Measurements from ENCODE around the gene TOP1. TPM values are rescaled to one million over a fixed set of nuclear protein-coding genes. Genes with fewer than 3 reads are reported as not detected.

Gene TOP1
- total RNA-seq, 1 experiment from 2014 or later = 129 TPM

DNA sequence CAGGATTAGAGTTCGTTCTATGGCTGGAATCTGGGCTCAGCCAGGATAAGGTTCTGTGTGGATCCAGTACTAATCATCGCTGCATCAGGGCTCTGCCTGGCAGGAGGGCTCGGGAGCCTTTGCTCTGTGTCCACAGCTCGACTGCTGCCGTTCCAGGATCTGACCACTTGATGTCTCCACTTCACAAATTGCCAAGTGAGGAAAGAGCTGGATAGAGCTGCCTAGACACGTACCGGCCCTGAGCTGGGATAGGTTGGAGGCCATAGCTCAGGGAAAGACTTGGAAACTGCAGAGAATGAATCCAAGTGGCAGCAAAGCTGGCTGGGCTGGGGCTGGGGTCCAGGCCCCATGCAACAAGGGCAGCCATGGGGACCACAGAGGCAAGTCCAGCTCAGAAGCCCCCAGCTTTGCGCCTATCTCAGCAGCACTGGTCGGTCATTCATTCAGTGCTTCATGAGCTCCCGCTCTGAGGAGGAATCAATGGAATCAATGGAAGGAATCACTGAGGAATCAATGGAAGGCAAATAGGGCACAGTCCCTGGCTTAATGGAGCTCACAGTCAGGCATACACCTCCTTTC is 38.0 kb upstream of the TOP1 start:
- Mint-ChIP-seq H3K9me3 (ENCODE audit: low read depth, unreplicated experiment) (no peaks in the 10 kb centered on the region), H3K36me3 (ENCODE audit: insufficient read depth, unreplicated experiment) (no peaks in the 10 kb centered on the region), H3K27ac (ENCODE audit: unreplicated experiment) (peak overlapping the region; percentile 70), H3K4me1 (ENCODE audit: low read depth, unreplicated experiment) (peaks cover 18% of the 10 kb centered on the region), H3K4me3 (ENCODE audit: low read depth, unreplicated experiment) (no peak overlapping the region), H3K27me3 (ENCODE audit: unreplicated experiment) (no peaks in the 10 kb centered on the region)
- DNase-seq = peak; percentile 91
- no TSS peak for BruUV-seq (replicated peaks)
- intact Hi-C loops (cut with micrococcal nuclease; ENCODE audit: unreplicated experiment) = loop anchor here (1.0 to 5.0 kb wide), 3 partner anchors 42 to 105 kb away; no protein-coding TSS in a partner anchor
- TF ChIP-seq, protein P1, sequence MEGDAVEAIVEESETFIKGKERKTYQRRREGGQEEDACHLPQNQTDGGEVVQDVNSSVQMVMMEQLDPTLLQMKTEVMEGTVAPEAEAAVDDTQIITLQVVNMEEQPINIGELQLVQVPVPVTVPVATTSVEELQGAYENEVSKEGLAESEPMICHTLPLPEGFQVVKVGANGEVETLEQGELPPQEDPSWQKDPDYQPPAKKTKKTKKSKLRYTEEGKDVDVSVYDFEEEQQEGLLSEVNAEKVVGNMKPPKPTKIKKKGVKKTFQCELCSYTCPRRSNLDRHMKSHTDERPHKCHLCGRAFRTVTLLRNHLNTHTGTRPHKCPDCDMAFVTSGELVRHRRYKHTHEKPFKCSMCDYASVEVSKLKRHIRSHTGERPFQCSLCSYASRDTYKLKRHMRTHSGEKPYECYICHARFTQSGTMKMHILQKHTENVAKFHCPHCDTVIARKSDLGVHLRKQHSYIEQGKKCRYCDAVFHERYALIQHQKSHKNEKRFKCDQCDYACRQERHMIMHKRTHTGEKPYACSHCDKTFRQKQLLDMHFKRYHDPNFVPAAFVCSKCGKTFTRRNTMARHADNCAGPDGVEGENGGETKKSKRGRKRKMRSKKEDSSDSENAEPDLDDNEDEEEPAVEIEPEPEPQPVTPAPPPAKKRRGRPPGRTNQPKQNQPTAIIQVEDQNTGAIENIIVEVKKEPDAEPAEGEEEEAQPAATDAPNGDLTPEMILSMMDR (IDR thresholded peaks at IDR 0.05; ENCODE audit: unreplicated experiment) = peak; percentile 85
- CTCF ChIA-PET = interaction anchor here (0.6 to 2.8 kb wide), 40 partner anchors 8 to 1556 kb away, joined by 3 to 61 read pairs (median 5); partner anchors contain the start of genes LPIN3 and TOP1

DNA sequence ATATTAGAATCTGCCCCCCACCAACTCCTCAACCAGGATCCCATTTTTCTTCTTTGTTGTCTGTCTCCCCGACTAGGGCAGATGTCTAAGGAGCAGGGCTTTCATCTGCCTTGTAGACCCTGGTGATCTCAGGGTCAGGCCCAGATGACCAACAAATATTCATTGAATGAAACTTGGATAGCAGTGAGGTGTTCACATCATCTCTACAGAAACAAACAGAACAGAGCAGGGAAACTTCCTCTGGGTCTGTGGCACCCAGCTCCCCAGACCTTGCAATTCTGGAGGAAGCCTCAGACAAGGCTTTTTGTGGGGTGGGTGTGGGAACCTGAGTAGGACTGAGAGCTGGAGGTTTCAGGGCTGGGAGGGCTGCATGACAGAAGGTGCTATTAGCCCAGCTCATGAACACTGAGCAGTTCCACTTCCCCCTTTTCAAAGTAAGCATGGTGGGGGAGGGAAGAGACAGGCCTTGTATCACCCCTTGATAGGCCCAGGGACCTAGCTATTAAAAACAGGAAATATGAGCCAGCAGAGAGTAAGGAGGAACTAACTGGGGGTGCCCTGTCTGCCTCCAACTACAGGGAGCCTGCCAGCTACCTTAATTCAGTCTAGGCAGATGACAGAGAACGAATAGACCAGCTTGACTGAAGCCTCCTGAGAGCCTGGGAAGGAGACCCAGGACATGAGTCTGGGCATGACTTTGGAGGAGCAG is 37.3 kb upstream of the TOP1 start:
- Mint-ChIP-seq H3K4me1 (ENCODE audit: low read depth, unreplicated experiment) (peaks cover 18% of the 10 kb centered on the region), H3K4me3 (ENCODE audit: low read depth, unreplicated experiment) (no peak overlapping the region), H3K27me3 (ENCODE audit: unreplicated experiment) (no peaks in the 10 kb centered on the region), H3K36me3 (ENCODE audit: insufficient read depth, unreplicated experiment) (no peaks in the 10 kb centered on the region), H3K27ac (ENCODE audit: unreplicated experiment) (peak overlapping the region; percentile 70), H3K9me3 (ENCODE audit: low read depth, unreplicated experiment) (no peaks in the 10 kb centered on the region)
- no TSS peak for BruUV-seq (replicated peaks)
- CTCF ChIA-PET = interaction anchor here (0.6 to 2.8 kb wide), 40 partner anchors 9 to 1556 kb away, joined by 3 to 61 read pairs (median 5); partner anchors contain the start of genes LPIN3 and TOP1
- TF ChIP-seq, protein P1 (IDR thresholded peaks at IDR 0.05; ENCODE audit: unreplicated experiment) = no peak
- intact Hi-C loops (cut with micrococcal nuclease; ENCODE audit: unreplicated experiment) = loop anchor here (5.0 kb wide), 1 partner anchor 41 kb away; no protein-coding TSS in a partner anchor
- DNase-seq = no peak

DNA sequence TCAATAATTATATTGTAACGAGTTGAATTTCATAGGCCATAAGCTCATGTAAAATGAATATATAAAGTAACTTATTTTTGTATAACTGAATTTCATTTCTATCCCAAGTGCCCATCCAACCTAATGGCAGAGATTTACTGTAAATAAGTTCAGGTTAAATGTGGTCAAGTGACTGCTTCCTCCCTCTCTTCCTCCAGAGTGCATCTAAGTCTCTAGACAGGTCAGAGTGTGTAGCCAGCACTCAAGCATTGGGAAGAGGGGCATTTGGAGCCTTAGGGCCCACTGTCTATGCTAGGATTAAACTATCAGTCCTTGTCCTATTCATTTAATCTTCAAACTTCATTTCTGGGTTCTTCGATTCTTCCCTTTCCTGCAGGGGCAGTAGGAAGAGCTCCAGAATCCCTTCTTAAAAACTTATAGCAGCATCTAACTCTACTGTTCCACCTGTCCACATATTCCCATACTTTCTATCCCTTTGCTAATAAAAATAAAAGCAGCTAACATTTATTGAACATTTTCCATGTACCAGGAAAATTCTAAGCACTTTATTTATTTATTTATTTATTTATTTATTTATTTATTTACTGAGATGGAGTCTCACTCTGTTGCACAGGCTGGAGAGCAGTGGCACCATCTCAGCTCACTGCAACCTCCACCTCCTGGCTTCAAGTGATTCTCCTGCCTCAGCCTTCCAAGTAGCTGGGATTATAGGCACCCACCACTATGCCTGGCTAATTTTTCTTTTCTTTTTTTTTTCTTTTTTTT is 36.1 kb upstream of the TOP1 start:
- H3K4me3 Mint-ChIP-seq (ENCODE audit: low read depth, unreplicated experiment) = no peak overlapping the region
- H3K27ac Mint-ChIP-seq (ENCODE audit: unreplicated experiment) = no peak overlapping the region
- no peak for DNase-seq
- BruUV-seq (replicated peaks) = no TSS peak
- no peaks in the 10 kb centered on the region for H3K36me3 Mint-ChIP-seq (ENCODE audit: insufficient read depth, unreplicated experiment)
- intact Hi-C loops (cut with micrococcal nuclease; ENCODE audit: unreplicated experiment) = loop anchor here (5.0 kb wide), 1 partner anchor 40 kb away; no protein-coding TSS in a partner anchor
- TF ChIP-seq, protein P1 (IDR thresholded peaks at IDR 0.05; ENCODE audit: unreplicated experiment) = no peak
- no peaks in the 10 kb centered on the region for H3K27me3 Mint-ChIP-seq (ENCODE audit: unreplicated experiment)
- CTCF ChIA-PET = interaction anchor here (0.8 to 2.8 kb wide), 6 partner anchors 9 to 98 kb away, joined by 3 to 60 read pairs (median 13); no protein-coding TSS in a partner anchor
- no peaks in the 10 kb centered on the region for H3K9me3 Mint-ChIP-seq (ENCODE audit: low read depth, unreplicated experiment)
- H3K4me1 Mint-ChIP-seq (ENCODE audit: low read depth, unreplicated experiment) = peaks cover 26% of the 10 kb centered on the region

DNA sequence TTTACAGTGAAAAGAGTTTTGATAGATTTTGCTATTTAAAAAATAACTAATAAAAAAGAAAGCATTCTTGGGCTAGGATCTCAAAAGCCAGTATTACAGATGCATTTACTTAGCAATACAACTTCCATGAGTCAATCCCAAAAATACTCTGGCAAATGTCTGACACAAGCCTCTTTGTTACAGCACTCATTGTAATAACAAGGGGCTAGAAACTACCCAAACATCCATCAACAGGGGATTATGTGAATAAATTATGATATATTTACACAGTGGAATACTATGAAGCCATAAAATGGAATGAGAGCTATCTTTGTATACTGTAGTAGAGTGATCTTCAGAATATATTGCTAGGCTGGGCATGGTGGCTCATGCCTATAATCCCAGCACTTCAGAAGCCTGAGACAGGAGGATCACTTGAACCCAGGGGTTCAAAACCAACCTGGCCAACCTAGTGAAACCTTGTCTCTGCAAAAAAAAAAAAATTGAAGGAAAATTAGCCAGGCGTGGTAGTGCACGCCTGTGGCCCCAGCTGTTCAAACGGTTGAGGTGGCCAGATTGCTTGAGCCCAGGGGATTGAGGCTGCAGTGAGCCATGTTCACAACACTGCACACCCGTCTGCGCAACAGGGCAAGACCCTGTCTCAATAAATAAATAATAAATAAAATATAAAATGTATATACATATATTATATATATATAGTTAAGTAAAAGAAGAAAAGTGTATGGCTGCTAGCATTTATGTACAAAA is 34.7 kb upstream of the TOP1 start:
- no peak overlapping the region for H3K4me3 Mint-ChIP-seq (ENCODE audit: low read depth, unreplicated experiment)
- no peak overlapping the region for H3K27ac Mint-ChIP-seq (ENCODE audit: unreplicated experiment)
- intact Hi-C loops (cut with micrococcal nuclease; ENCODE audit: unreplicated experiment) = loop anchor here (5.0 kb wide), 1 partner anchor 38 kb away; no protein-coding TSS in a partner anchor

More for the DNA sequence above, 34.7 kb upstream of the TOP1 start:
- Mint-ChIP-seq H3K36me3 (ENCODE audit: insufficient read depth, unreplicated experiment) (no peaks in the 10 kb centered on the region), H3K4me1 (ENCODE audit: low read depth, unreplicated experiment) (peaks cover 26% of the 10 kb centered on the region), H3K27me3 (ENCODE audit: unreplicated experiment) (no peaks in the 10 kb centered on the region), H3K9me3 (ENCODE audit: low read depth, unreplicated experiment) (no peaks in the 10 kb centered on the region)
- DNase-seq = no peak
- BruUV-seq (replicated peaks) = no TSS peak
- CTCF ChIA-PET = interaction anchor here (1.0 kb wide), 1 partner anchor 54 kb away, joined by 3 read pairs; no protein-coding TSS in a partner anchor
- TF ChIP-seq, protein P1 (IDR thresholded peaks at IDR 0.05; ENCODE audit: unreplicated experiment) = no peak

All from Calu3 (cell line).